ENCODE measurements around the gene SMIM34. TPM values are rescaled to one million over a fixed set of nuclear protein-coding genes. Genes with fewer than 3 reads are reported as not detected.
"Not testable (repeated sequence)": the region's sequence is repeated elsewhere in the genome, so short reads cannot be mapped to it uniquely, and the experiment has no call there.

SMIM34 gene
- 0.09 TPM for polyA plus RNA-seq
- long read RNA-seq, donor 1, result 0 reads
- long read RNA-seq, donor 2, result 0 reads
- long read RNA-seq, donor 3, result 0 reads
- long read RNA-seq, donor 4, result 0 reads
- long read RNA-seq, donor 5, result 0 reads
- long read RNA-seq, donor 6, result 0 reads
- long read RNA-seq, donor 7, result 0 reads
- long read RNA-seq, donor 8, result 0 reads
- long read RNA-seq, donor 9, result 0 reads
- long read RNA-seq, donor 10, result 0 reads
- long read RNA-seq, donor 11, result 0 reads

DNA sequence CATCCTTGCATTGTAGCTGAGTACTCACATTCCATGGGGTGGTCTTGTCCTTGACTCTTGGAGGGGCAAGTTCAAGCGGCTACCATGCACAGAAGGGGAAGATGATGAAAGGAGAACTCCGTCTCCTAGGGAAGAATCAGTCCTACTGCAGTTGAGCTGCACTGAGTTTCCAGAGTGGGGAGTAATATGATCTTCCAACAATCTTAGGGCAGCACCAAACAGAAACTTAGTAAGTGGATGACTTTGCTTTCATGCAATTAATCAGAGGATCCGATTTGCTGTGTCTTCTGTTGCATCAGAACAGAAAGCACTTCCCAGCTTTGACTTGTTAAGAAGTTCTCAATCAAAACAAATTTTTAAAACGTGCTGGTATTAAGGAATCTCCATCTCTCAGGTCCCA, at the start of gene SMIM34:
SMIM34 (minus strand) TSS at position 147 of the 400 bp plus-strand sequence; CDS start at position 35, 112 bp downstream.
- H3K27ac ChIP-seq (ENCODE audit: low read length); H3K4me1 ChIP-seq (ENCODE audit: control insufficient read depth, insufficient read depth, low read length); H3K27me3 ChIP-seq (ENCODE audit: control insufficient read depth, insufficient read depth, low read length); H3K4me3 ChIP-seq (ENCODE audit: low read length); H3K36me3 ChIP-seq (ENCODE audit: control insufficient read depth, insufficient read depth, low read length); DNase-seq; H3K9me3 ChIP-seq (ENCODE audit: control insufficient read depth, low read depth, low read length): not testable (repeated sequence)
- WGBS (ENCODE audit: insufficient coverage, low lambda C conversion rate), result no CpG with 5 or more reads among the region's 4 CpGs

- no CpG with 5 or more reads among the region's 3 CpGs for WGBS (ENCODE audit: insufficient coverage, low lambda C conversion rate)
- H3K4me3 ChIP-seq (ENCODE audit: low read length); H3K27me3 ChIP-seq (ENCODE audit: control insufficient read depth, insufficient read depth, low read length); H3K27ac ChIP-seq (ENCODE audit: low read length); H3K9me3 ChIP-seq (ENCODE audit: control insufficient read depth, low read depth, low read length); DNase-seq; H3K36me3 ChIP-seq (ENCODE audit: control insufficient read depth, insufficient read depth, low read length); H3K4me1 ChIP-seq (ENCODE audit: control insufficient read depth, insufficient read depth, low read length): not testable (repeated sequence)
These were observed 43.6 kb upstream of the SMIM34 start for GRCh38 chr21:34467333-34467732.

DNA sequence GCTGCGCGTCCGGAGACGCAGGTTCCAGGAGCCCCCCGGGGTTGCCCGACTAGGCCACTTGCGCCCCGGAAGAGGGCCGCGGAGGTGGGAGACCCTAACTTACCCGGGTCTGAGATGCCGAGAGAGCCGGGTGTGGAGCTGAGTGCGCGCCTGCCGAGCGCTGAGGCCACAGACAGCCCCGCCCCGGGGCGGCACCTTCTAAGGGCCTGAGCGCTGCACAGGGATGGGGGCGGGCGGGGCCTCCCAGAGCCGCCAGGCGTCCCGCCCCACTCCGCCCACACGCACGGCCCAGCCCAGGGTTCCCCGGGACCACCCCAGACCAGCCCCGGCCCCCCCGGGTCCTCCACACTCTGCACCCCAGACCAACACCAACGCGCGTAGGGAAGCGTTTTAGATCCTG, 35.7 kb upstream of the SMIM34 start:
- not testable (repeated sequence) for H3K27ac ChIP-seq (ENCODE audit: low read length); DNase-seq; H3K4me3 ChIP-seq (ENCODE audit: low read length); H3K4me1 ChIP-seq (ENCODE audit: control insufficient read depth, insufficient read depth, low read length); H3K27me3 ChIP-seq (ENCODE audit: control insufficient read depth, insufficient read depth, low read length); H3K36me3 ChIP-seq (ENCODE audit: control insufficient read depth, insufficient read depth, low read length); H3K9me3 ChIP-seq (ENCODE audit: control insufficient read depth, low read depth, low read length)
- WGBS (ENCODE audit: insufficient coverage, low lambda C conversion rate), result no CpG with 5 or more reads among the region's 36 CpGs

DNA sequence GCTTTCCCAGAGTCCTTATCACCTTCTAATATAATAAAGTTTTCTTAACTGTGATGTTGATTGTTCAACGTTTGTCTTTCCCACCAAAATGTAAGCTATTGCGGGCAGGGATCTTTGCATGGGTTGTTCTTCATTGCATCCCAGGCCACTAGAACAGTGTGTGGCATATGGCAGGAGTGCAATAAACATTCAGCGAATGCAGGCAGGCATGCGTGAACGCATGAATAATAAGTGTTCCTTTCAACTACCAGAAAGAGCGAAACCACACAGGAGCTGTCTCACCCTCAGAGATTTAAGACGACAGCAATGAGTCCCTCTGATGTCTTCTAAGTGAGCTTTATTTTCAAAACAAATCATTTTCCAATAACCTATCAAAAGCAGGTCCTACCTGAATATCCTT, 34.5 kb upstream of the SMIM34 start:
- not testable (repeated sequence) for DNase-seq; H3K36me3 ChIP-seq (ENCODE audit: control insufficient read depth, insufficient read depth, low read length); H3K4me1 ChIP-seq (ENCODE audit: control insufficient read depth, insufficient read depth, low read length); H3K27ac ChIP-seq (ENCODE audit: low read length); H3K4me3 ChIP-seq (ENCODE audit: low read length); H3K27me3 ChIP-seq (ENCODE audit: control insufficient read depth, insufficient read depth, low read length); H3K9me3 ChIP-seq (ENCODE audit: control insufficient read depth, low read depth, low read length)
- no CpG with 5 or more reads among the region's 7 CpGs for WGBS (ENCODE audit: insufficient coverage, low lambda C conversion rate)

GRCh38 chr21:34456180-34456579, 32.4 kb upstream of the SMIM34 start:
- H3K27ac ChIP-seq (ENCODE audit: low read length); H3K27me3 ChIP-seq (ENCODE audit: control insufficient read depth, insufficient read depth, low read length); H3K4me1 ChIP-seq (ENCODE audit: control insufficient read depth, insufficient read depth, low read length); H3K9me3 ChIP-seq (ENCODE audit: control insufficient read depth, low read depth, low read length); H3K36me3 ChIP-seq (ENCODE audit: control insufficient read depth, insufficient read depth, low read length); H3K4me3 ChIP-seq (ENCODE audit: low read length); DNase-seq: not testable (repeated sequence)
- no CpG with 5 or more reads among the region's 6 CpGs for WGBS (ENCODE audit: insufficient coverage, low lambda C conversion rate)

DNA sequence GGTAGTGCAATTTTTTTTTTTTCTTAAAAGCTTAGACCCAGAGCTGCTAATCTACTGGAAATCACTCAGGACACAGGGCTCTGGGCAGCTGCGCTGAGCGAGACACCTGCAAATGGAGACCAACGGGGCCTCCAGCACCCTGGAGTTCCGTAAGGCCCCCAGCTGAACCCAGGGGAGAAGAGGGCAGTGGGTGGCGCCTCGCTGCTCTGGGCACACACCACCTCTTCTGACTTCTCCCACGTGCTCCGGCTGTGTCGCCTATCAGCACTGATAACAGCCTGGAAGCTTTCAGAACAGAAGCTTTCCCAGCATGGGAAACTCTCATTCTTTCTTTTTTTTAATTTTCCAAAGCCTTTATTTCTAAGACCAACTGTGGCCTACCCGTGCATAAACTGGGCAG, 31.9 kb upstream of the SMIM34 start:
- not testable (repeated sequence) for H3K27ac ChIP-seq (ENCODE audit: low read length); DNase-seq; H3K36me3 ChIP-seq (ENCODE audit: control insufficient read depth, insufficient read depth, low read length); H3K4me1 ChIP-seq (ENCODE audit: control insufficient read depth, insufficient read depth, low read length); H3K4me3 ChIP-seq (ENCODE audit: low read length); H3K9me3 ChIP-seq (ENCODE audit: control insufficient read depth, low read depth, low read length); H3K27me3 ChIP-seq (ENCODE audit: control insufficient read depth, insufficient read depth, low read length)
- WGBS (ENCODE audit: insufficient coverage, low lambda C conversion rate), result no CpG with 5 or more reads among the region's 10 CpGs

DNA sequence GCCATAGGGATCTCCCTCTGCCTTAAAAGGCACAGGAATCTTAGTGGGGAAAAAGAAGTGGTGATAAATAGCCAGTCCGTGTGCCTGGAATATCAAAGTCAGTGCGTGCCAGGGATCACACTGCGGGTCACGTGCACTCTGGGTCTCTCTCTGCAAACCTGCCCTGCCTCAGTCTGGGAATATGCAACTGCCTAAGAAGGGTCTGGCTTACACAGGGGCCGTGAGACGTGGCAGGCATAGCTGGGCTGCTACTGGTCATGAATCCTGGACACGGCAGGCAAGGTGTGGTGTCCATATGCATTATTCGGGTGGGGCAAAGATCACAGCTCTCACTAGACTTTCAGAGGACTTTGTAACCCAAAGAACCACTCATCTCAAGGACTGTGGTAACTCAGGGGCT, 23.3 kb upstream of the SMIM34 start:
- not testable (repeated sequence) for H3K4me3 ChIP-seq (ENCODE audit: low read length); H3K9me3 ChIP-seq (ENCODE audit: control insufficient read depth, low read depth, low read length); H3K36me3 ChIP-seq (ENCODE audit: control insufficient read depth, insufficient read depth, low read length); DNase-seq; H3K27ac ChIP-seq (ENCODE audit: low read length); H3K27me3 ChIP-seq (ENCODE audit: control insufficient read depth, insufficient read depth, low read length); H3K4me1 ChIP-seq (ENCODE audit: control insufficient read depth, insufficient read depth, low read length)
- WGBS (ENCODE audit: insufficient coverage, low lambda C conversion rate), result no CpG with 5 or more reads among the region's 8 CpGs

- not testable (repeated sequence) for H3K9me3 ChIP-seq (ENCODE audit: control insufficient read depth, low read depth, low read length); H3K4me3 ChIP-seq (ENCODE audit: low read length); DNase-seq; H3K36me3 ChIP-seq (ENCODE audit: control insufficient read depth, insufficient read depth, low read length); H3K4me1 ChIP-seq (ENCODE audit: control insufficient read depth, insufficient read depth, low read length); H3K27ac ChIP-seq (ENCODE audit: low read length); H3K27me3 ChIP-seq (ENCODE audit: control insufficient read depth, insufficient read depth, low read length)
- no CpG with 5 or more reads among the region's 4 CpGs for WGBS (ENCODE audit: insufficient coverage, low lambda C conversion rate)
These were observed 19.7 kb upstream of the SMIM34 start for GRCh38 chr21:34443486-34443885.

DNA sequence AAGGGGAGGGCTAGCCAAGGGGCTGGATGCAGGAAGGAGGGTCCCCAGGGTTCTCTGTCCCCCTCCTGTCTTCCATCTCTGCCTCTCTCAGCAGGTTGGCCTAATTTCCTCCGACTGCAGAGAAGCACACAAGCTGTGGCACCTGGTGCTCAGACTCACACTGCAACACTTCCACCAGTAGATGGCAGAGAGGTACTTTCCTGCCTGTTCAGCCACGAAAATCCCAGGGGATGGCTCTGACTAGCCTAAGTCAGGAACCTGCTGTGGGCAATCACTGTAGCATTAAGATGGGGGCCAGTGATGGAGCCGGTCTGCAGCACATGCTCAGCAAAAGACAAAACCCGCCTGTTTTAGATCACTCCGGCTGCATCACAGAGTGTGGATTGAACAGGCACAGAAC, 6.0 kb upstream of the SMIM34 start:
- not testable (repeated sequence) for H3K9me3 ChIP-seq (ENCODE audit: control insufficient read depth, low read depth, low read length); H3K27me3 ChIP-seq (ENCODE audit: control insufficient read depth, insufficient read depth, low read length); H3K36me3 ChIP-seq (ENCODE audit: control insufficient read depth, insufficient read depth, low read length); DNase-seq; H3K4me3 ChIP-seq (ENCODE audit: low read length); H3K27ac ChIP-seq (ENCODE audit: low read length); H3K4me1 ChIP-seq (ENCODE audit: control insufficient read depth, insufficient read depth, low read length)
- WGBS (ENCODE audit: insufficient coverage, low lambda C conversion rate), result no CpG with 5 or more reads among the region's 5 CpGs

DNA sequence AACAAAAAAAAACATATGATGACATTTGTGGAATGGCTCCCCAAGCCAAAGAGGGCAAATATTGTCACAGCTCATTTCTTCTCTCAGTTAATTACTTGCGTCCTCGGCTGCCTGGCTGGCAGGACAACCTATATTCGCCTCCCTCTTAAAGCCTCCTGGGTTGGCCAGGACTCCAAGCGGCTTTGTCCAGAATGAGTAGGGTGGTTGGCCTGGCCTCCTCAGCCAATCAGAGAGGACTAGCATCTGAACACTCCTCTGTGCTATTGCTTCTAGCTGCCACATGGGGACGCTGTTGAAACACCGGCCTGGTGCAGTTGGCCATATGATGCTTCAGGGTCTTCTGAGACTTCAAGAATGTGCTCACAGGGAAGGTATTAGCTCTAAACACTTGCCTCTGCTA, 4.7 kb upstream of the SMIM34 start:
- not testable (repeated sequence) for H3K36me3 ChIP-seq (ENCODE audit: control insufficient read depth, insufficient read depth, low read length); H3K4me1 ChIP-seq (ENCODE audit: control insufficient read depth, insufficient read depth, low read length); H3K27me3 ChIP-seq (ENCODE audit: control insufficient read depth, insufficient read depth, low read length); DNase-seq; H3K27ac ChIP-seq (ENCODE audit: low read length); H3K9me3 ChIP-seq (ENCODE audit: control insufficient read depth, low read depth, low read length); H3K4me3 ChIP-seq (ENCODE audit: low read length)
- no CpG with 5 or more reads among the region's 6 CpGs for WGBS (ENCODE audit: insufficient coverage, low lambda C conversion rate)

GRCh38 chr21:34427339-34427738, 3.6 kb upstream of the SMIM34 start:
- not testable (repeated sequence) for H3K4me1 ChIP-seq (ENCODE audit: control insufficient read depth, insufficient read depth, low read length); H3K4me3 ChIP-seq (ENCODE audit: low read length); H3K9me3 ChIP-seq (ENCODE audit: control insufficient read depth, low read depth, low read length); H3K27me3 ChIP-seq (ENCODE audit: control insufficient read depth, insufficient read depth, low read length); H3K36me3 ChIP-seq (ENCODE audit: control insufficient read depth, insufficient read depth, low read length); DNase-seq; H3K27ac ChIP-seq (ENCODE audit: low read length)
- WGBS (ENCODE audit: insufficient coverage, low lambda C conversion rate), result no CpG with 5 or more reads among the region's 8 CpGs

Measured in large intestine (tissue), 12 donors.